NCI-H748 (cell line): ENCODE data around the gene SBK3.
"Not testable (repeated sequence)": the region's sequence is repeated elsewhere in the genome, so short reads cannot be mapped to it uniquely, and the experiment has no call there.

Experiments
- DNase-seq: peaks from one replicate; lab custom pipeline; 2025; ENCODE audit not compliant: unreplicated experiment; lab: John Stamatoyannopoulos, UW

Gene SBK3

DNA sequence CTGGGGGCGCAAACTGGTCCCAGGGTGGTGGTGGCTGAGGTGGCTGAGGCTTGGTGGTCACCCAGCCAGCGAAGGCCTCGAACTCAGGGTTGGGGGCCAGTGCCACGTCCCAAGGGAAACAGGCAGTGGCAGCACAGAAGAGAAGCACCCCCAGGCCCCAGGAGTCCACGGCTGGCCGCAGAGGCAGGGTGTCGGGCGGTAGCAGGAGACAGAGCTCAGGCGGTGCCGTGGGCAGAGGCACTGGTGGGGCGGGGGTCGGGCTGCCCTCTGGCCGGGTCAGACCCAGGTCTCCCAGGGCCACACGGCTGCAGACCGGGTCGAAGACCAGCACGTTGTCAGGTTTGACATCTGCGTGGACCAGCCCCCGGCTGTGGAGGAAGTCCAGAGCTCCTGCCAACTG lies 4.3 kb downstream of the SBK3 start:
- DNase-seq, result no peak

GRCh38 chr19:55540619-55541018 lies 4.7 kb downstream of the SBK3 start:
- peak; percentile 23 for DNase-seq

DNA sequence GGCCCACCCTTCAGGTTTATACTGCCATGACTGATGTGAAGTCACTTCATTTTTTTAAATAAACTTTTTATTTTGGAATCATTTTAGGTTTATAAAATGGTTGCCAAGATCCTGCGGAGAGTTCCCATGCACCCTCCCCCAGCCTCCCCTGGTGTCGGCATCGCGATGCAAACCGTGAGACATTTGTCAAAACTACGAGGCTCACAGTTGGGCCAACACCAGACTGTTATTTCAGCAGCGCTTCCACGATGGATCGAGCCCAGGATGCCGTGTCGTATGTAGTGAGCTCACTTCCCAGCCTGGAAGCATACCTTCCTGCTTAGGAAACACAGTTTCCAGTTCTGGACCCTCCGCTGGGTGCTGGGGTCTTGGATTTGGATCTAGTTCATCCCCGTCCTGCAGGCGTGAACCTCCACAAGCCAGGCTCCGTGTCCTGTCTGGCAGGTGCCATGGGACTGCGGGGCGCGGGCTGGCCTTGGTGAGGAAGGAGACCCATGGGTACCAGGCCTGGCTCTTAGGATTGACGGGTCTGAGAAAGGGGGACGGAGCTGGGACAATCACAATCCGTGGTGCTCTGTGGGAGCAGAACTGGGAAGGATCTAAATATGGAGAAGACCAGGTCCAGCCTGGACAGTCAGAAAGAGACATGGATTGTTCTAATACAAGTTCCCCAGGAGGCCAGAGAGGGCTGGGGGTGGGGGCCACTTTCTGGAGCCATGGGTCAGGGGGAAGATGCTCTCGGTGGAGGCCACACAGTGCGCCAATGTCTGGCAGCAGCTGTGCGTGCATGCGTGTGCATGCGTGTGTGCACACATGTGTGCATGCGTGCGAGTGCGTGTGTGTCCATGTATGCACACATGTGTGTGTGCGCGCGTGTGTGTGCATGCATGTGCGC lies 6.0 kb downstream of the SBK3 start:
- no peak for DNase-seq

DNA sequence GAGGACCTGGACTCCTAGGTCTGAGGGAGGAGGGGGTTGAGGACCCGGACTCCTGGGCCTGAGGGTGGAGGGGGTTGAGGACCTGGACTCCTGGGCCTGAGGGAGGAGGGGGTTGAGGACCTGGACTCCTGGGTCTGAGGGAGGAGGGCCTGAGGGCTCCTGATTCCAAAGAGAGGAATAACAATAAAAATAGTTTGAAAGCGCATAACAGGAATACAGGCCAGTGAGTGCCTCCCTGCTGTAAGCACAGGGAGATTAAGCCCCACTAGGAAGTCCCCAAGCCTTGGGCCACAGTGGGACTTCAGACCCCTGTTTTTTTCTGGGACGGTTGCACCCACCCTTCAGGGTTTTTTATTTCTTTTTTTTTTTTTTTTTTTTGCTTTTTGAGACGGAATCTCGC lies 7.2 kb downstream of the SBK3 start:
- DNase-seq, result no peak

DNA sequence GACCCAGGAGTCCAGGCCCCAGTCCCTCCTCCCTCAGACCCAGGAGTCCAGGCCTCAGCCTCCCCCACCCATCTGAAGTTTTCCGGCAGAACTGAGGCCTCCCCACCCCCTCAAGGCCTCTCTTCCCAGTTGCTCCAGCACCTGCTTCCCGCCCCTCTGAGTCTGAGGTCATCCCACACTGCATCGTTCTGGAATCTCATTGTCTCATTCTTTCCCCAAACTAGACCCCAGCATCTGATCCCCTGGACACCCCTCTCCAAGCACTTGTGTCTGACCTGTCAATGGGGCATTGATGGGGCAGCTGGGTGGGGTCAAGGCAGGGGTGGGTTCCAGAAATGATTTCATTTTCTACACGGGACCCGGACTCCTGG lies 7.6 kb downstream of the SBK3 start:
- DNase-seq, result no peak

GRCh38 chr19:55536951-55537740 lies 8.2 kb downstream of the SBK3 start, which contains the start of gene SBK2:
Gene SBK2, minus strand, starts transcription at chr19:55537133. Its CDS starts 839 bp downstream, at chr19:55536294.
- no peak for DNase-seq

DNA sequence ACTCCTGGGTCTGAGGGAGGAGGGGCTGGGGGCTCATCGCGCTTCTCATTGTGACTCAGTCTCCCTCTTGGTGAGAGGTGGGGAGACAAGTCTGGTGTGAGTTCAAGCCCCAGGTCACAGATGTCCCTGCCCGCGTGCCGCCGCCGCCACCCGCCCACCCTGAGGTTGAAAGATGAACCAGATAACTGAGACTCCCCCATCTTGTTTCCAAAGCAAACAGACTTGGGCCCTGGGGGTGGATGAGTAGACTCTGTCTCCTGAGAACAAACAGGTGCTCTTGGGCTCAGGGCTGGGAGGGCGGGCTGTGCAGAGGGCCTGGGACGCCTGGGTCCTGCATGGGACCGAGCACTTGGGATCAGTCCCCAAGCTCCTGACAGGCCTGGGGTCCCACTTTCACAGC lies 9.0 kb downstream of the SBK3 start:
- no peak for DNase-seq

GRCh38 chr19:55535965-55536350 lies 9.4 kb downstream of the SBK3 start:
- DNase-seq, result no peak

DNA sequence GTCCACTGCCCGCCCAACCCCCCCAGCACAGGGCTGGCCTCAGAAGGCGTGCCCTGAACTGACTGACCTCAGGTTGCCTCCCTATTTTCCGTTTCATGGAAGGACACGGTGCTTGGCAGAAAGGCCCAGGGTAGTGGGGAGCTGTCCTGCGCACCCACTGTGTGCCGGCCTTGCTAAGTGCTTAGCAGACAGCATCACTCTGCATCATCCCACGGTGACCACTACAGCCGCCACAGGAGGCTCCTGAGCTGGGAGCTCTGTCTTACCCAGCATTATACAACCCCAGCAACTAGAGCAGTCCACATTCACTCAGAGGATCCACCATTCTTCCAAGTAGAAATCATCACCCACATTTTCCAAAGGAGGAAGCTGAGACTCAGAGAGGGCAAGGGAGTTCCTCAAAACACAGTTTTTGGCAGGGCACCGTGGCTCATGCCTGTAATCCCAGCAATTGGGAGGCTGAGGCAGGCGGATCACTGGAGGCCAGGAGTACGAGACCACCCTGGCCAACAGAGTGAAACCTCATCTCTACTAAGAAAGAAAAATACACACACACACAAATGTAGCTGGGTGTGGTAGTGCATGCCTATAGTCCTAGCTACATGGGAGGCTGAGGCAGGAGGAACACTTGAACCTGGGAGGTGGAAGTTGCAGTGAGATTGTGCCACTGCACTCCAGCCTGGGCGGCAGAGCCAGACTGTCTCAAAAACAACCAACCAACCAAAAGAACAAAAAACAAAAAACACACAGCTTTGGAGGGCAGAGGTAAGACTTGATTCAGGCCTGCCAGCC lies 10.0 kb downstream of the SBK3 start:
- DNase-seq, result no peak

DNA sequence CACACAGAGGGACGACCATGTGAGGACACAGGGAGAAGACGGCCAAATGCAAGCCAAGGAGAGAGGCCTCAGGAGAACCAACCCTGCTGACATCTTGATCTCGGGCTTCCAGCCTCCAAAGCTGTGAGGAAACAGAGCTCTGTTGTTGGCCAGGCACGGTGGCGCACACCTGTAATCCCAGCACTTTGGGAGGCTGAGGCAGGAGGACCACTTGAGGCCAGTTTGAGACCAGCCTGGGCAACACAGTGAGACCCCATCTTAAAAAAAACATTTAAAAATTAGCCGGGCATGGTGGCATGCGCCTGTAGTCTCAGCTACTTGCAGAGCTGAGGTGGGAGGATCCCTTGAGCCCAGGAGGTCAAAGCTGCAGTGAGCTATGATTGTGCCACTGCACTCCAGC lies 11.1 kb downstream of the SBK3 start:
- DNase-seq, result not testable (repeated sequence)

- no peak for DNase-seq
Measured at GRCh38 chr19:55530996-55531395, 14.3 kb downstream of the SBK3 start.

DNA sequence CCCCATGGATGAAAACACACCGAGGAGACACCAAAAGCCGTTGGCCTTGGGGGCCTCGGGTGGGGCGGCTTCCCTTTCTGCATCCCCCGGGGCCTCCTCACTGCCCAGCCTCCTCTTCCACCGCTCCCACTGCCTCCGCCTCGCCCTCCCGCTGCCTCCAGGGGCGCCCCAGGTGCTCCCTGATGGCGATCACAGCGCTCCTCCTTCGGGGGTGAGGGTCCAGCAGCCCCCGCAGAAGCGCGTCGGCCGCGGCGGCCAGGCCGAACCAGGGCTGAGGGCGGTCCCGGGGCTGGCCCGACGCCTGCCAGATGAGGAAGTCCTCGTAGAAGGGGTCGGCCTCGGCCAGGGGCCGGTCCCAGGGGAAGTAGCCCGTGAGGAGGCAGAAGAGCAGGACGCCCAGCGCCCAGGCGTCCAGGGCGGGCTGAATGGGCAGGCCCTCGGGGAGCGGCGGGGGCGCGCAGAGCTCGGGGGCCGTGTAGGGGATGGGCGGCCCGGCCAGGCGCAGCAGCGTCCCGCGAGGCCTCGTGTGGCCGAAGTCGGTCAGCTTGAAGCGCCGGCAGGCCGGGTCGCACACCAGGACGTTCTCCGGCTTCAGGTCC lies 15.6 kb downstream of the SBK3 start:
- no peak for DNase-seq

DNA sequence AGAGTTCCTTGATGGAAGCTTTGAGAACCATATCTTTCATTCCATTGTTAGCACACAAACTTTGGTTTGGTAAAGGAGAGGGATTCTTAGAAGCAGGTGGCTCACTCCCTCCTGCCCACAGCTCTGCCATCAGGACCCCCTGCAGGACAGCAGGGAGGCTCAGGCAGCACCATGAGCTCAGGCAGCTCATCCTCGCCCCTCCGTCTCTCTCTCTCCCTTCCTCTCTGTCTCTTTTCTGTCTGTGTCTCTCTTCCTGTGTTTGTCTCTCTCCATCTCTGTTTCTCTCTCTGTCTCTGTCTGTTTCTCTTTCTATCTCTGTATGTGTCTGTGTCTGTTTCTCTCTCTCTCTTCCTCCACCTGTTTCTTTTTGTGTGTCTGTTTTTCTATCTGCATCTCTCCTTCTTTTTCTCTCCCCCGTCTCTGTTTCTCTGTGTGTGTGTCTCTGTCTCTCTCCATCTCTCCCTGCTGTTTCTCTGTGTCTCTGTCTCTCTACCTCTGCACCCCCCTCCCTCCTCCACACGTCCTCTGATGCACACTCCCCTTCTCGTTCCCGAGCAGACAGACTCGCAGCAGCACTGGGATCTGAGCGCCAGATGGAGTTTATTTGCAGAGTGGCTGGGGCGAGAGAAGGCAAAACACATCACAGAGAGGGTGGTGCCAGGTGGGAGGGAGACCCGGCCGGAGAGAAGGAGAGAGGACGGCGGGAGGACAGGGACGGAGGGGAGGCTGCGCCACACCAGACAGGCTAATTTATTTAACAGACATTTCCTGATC lies 17.1 kb downstream of the SBK3 start:
- DNase-seq, result peak; percentile 84

DNA sequence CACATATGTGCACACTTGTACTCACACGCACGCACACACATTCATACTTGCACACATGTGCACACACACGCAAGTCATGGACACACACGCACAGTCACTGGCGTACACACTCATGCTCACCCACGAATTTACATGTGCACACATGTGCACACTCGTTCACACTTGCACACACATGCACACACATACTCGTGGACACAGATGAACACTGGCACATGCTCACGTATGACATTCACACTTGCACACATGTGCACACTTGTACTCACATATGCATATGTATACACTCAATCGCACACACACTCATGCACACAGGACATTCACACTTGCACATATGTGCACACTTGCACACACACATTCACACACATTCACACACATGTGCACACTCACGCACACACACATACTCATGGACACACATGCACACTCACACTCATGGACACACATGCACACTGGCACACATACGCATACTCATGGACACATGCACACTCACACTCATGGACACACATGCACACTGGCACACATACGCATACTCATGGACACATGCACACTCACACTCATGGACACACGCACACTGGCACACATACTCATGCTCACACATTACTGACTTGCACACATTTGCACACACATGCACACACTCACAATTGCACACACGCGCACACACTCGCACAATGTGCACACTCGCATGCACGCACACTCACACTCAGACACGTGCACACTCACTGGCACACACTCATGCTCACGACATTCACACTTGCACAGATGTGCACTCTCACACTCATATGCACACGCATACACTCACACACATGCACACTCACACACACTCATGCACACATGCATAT lies 17.9 kb downstream of the SBK3 start:
- no peak for DNase-seq

DNA sequence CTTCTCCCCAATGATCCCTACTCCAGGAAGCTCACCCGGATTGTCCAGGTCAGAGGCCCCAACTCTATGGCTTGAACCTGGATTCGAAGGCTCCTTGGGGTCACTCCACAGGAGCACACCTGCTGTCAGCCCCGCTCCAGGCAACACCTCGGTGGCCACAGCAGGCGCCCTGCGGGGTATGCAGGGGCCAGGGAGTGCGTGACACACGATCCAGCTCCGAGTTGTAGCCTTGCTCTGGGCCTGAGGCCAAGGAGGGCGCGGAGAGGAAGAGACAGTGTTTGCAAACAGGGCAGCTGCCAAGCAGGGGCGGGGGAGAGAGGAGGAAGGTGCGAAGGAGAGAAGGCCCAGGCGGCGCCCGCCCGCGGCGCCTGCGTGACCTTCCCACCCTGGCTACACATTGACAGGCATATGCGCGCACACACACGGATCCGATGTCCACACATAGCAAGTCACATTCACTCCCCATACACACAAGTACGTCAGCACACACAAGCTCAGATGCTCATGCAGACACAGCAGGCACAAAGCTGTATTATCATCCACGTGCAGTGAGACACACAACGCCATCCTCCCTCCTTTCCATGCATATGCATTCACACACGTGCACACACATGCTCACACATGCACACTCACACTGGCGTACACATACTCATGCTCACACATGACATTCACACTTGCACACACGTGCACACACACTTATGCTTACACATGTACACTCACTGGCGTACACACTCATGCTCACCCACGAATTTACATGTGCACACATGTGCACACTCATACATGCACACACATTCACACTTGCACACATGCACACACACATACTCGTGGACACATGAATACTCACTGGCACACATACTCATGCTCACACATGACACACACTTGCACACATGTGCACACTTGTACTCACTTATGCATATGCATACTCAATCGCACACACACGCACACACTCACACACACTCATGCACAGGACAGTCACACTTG lies 18.8 kb downstream of the SBK3 start:
- peak; percentile 62 for DNase-seq

DNA sequence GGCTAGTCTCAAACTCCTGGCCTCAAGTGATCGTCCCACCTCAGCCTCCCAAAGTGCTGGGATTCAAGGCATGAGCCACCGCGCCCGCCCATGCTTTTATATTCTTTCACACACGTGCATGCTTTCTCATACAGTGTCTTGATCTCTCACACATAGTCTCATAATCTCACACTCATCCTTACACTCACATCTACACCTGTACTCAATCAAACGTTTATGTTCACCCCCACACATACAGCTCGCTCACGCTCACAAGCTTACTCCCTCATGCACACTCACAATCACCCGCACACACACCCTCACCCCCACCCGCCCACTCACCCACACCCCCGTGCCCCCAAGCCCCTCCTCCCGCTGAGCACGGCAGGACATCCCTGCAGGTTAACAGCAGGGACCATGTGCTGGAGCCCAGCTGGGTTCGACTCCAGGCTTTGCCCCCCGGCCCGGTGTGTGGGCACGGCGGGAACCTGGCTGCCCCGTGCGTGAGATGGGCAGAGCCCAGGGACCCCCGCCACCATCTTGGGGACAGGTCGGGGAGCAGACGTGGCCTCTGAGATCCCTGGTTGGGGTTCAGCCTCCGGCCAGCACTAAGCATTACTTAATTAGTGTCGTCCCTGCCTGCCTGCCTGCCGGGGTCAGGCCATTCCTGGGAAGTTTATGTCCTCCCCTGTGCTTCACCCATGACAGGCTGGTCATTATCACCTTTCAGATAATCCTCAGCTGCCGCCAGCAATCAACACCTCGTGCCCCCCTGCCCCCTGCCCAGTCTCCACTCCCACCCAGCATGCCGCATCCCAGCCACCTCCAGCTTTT lies 19.8 kb downstream of the SBK3 start:
- DNase-seq, result no peak

- no peak for DNase-seq
Measured at GRCh38 chr19:55520691-55521292, 24.6 kb downstream of the SBK3 start.
